Liver (tissue), 3 donors: ENCODE data around the gene SPINK2.

ENCODE experiments used
- EGR1 ChIP-seq, 2 donors: IDR thresholded peaks; 2 replicates each; pipeline ENCODE4 v1.6.1; 2016 to 2018; ENCODE audit warnings: antibody characterized with exemption in 2 of 2, low read depth in 2 of 2
- MAX ChIP-seq: IDR thresholded peaks from 2 replicates; pipeline ENCODE4 v1.6.1; 2016; ENCODE audit warnings: antibody characterized with exemption
- RAD21 ChIP-seq, 2 donors: IDR thresholded peaks; 2 replicates each; pipeline ENCODE4 v1.6.1; 2016; ENCODE audit warnings: antibody characterized with exemption in 2 of 2, mild to moderate bottlenecking in 2 of 2
- REST ChIP-seq: IDR thresholded peaks from 2 replicates; pipeline ENCODE4 v1.6.1; 2016; ENCODE audit warnings: antibody characterized with exemption, mild to moderate bottlenecking
- TF ChIP-seq, protein P1 (sequence below): fragments of 150-350 bp; IDR thresholded peaks from 2 replicates; pipeline ENCODE4 v1.5.1; 2017; ENCODE audit warnings: improper control_type of control experiment, low read depth, low read length; ENCODE audit not compliant: missing input control
- donor health status: healthy.
- donor health status: healthy.

DNA sequence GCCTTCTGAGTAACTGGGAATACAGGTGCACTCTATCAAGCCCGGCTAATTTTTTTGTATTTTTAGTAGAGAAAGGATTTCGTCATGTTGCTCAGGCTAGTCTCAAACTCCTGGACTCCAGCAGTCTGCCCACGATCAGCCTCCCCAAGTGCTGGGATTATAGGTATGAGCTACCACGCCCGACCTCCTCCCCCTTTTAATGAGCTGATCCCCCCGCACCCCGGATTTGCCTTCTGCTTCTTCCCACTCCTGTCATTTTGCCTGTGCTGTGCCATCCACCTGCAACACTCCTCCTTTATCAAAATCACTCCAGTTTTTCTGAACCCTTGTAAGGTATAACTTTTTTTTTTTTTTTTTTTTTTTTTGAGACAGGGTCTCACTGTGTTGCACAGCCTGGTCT, 33.4 kb downstream of the SPINK2 start:
- TF ChIP-seq, protein P1, sequence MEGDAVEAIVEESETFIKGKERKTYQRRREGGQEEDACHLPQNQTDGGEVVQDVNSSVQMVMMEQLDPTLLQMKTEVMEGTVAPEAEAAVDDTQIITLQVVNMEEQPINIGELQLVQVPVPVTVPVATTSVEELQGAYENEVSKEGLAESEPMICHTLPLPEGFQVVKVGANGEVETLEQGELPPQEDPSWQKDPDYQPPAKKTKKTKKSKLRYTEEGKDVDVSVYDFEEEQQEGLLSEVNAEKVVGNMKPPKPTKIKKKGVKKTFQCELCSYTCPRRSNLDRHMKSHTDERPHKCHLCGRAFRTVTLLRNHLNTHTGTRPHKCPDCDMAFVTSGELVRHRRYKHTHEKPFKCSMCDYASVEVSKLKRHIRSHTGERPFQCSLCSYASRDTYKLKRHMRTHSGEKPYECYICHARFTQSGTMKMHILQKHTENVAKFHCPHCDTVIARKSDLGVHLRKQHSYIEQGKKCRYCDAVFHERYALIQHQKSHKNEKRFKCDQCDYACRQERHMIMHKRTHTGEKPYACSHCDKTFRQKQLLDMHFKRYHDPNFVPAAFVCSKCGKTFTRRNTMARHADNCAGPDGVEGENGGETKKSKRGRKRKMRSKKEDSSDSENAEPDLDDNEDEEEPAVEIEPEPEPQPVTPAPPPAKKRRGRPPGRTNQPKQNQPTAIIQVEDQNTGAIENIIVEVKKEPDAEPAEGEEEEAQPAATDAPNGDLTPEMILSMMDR, result no peak
- TF ChIP-seq RAD21 (IDR thresholded peaks at IDR 0.05) (no peak), REST (no peak), MAX (no peak), EGR1 (IDR thresholded peaks at IDR 0.05; ENCODE audit: low read depth in 2 of 2) (no peak)
